GM06990 (cell line): ENCODE results near the gene UBE2J1.

Experiments
- DNase-seq: peaks from one replicate; pipeline ENCODE4 v3.0.0-alpha.2; 2011; ENCODE audit not compliant: insufficient read length; ENCODE audit errors: extremely low read depth
- H3K27me3 ChIP-seq: replicated peaks from 2 replicates; pipeline ENCODE4 v1.6.0; 2011; ENCODE audit warnings: low read length; ENCODE audit not compliant: control insufficient read depth, insufficient read depth
- H3K36me3 ChIP-seq: 2 replicates; pipeline ENCODE4 v1.5.1; 2011; ENCODE audit warnings: low read length; ENCODE audit not compliant: control insufficient read depth, insufficient read depth
- H3K4me3 ChIP-seq: replicated peaks from 2 replicates; pipeline ENCODE4 v1.5.1; 2011; ENCODE audit warnings: low read depth, mild to moderate bottlenecking, control low read depth, low read length
- CTCF ChIP-seq: IDR thresholded peaks from 2 replicates; pipeline ENCODE4 v1.5.1; 2011; ENCODE audit warnings: low read length, control low read depth, mild to moderate bottlenecking, inconsistent platforms; ENCODE audit not compliant: insufficient read depth, poor library complexity, severe bottlenecking

UBE2J1 gene

DNA sequence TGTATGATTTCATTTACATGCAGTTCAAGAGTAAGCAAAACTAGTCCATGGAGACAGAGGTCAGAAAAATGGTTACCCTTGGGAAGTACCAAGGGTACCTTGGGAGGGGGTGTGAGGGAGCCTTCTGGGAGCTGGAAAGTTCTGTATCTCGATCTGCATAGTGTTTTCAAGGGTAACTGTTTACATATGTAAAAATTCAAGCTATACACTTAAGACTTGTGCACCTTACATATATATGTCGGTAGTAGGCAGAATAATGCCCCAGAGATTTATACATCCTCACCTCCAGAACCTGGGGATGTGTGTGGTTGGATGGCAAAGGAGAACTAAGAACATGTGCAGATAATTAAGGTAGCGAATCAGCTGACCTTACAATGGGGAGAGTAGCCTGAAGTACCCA, 68.4 kb downstream of the UBE2J1 start:
- Histone ChIP-seq H3K36me3 (no peaks in the 10 kb centered on the region), H3K4me3 (no peak overlapping the region), H3K27me3 (no peaks in the 10 kb centered on the region)
- DNase-seq, result no peak
- no peak for TF ChIP-seq CTCF

DNA sequence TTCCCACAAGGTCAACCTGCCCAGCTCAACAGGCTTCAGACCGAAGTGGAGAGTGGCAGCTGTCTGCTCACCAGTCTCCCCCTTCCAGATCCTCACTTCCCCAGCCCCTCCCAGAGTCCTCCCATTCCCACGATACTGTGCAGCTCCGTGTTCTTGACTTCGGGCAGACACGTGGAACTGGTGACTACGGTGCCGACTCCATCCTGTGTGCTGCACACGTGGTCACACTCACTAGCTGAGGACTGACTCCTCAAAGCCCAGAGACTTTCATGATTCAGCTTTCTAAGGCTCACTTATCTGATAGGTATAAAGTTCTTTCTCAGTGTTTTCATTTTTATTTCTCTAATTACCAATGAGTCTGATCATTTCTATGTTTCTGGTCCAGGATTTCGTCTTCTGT, 69.8 kb downstream of the UBE2J1 start:
- Histone ChIP-seq H3K4me3 (no peak overlapping the region), H3K27me3 (no peaks in the 10 kb centered on the region), H3K36me3 (no peaks in the 10 kb centered on the region)
- no peak for TF ChIP-seq CTCF
- DNase-seq, result no peak

DNA sequence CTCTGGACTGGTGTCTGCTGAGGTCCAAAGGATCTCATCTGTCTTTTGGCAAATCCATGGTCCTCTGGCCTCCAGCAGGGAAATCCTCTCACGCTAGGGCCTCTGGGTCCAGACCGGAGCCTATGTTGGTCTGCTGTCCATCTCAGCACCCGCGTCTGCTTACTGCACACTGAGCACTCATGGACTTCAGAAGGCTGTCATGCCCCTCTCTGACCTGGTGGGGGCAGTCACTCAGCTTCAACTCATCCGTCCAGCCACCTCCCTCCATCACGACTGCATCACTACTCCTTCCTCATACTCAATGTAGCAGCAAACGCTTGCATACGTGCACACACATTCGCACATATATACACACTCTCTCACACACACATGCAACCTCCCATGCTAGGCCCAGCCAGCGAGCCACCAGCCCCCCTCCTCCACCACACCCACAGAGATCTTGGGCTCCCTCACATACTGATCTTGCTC, 70.7 kb downstream of the UBE2J1 start:
- Histone ChIP-seq H3K4me3 (no peak overlapping the region), H3K36me3 (no peaks in the 10 kb centered on the region)

DNA sequence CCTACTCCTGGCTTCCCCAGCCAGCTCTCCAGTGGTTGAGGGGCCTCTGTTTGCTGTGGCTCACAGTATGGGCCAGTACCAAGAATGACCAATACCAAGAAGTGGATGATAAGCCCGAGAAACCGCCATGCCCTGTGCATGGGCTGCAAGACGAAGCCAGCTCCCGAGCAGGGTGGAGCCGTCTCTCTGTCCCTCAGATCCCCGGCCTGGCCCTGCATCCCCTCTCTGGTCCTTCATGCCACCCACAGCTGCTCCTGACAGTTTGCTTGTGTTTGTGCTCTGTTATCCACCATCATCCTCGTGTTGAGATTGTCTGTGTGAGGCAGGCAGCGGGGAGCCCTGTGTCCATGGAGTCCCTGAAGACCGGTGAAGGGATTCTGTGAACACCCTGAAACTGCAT, 73.6 kb downstream of the UBE2J1 start:
- TF ChIP-seq CTCF, result no peak
- H3K36me3 ChIP-seq, result no peaks in the 10 kb centered on the region
- H3K27me3 ChIP-seq, result no peaks in the 10 kb centered on the region
- DNase-seq, result no peak
- H3K4me3 ChIP-seq, result no peak overlapping the region

More for the DNA sequence above, 70.7 kb downstream of the UBE2J1 start:
- no peaks in the 10 kb centered on the region for H3K27me3 ChIP-seq
- TF ChIP-seq CTCF, result peak; percentile 91
- DNase-seq, result peak; percentile 71
